Measurements from ENCODE around the gene BEST1.
A peak's percentile ranks its signal among the peaks of the same experiment; 100 is the strongest.

The BEST1 gene

DNA sequence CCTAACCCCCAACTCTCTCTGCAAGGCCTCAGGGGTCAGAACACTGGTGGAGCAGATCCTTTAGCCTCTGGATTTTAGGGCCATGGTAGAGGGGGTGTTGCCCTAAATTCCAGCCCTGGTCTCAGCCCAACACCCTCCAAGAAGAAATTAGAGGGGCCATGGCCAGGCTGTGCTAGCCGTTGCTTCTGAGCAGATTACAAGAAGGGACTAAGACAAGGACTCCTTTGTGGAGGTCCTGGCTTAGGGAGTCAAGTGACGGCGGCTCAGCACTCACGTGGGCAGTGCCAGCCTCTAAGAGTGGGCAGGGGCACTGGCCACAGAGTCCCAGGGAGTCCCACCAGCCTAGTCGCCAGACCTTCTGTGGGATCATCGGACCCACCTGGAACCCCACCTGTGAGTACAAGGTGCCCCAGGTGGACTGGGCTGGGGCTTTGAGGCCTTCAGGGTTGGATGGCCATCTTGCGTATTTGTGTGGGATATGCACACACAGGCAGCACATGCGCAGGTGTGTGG, at the start of gene BEST1:
BEST1 (plus strand) TSS at position 317 of the 513 bp plus-strand sequence. CDS start 1,456 bp downstream, outside the sequence.
- DNase-seq, result no peak

DNA sequence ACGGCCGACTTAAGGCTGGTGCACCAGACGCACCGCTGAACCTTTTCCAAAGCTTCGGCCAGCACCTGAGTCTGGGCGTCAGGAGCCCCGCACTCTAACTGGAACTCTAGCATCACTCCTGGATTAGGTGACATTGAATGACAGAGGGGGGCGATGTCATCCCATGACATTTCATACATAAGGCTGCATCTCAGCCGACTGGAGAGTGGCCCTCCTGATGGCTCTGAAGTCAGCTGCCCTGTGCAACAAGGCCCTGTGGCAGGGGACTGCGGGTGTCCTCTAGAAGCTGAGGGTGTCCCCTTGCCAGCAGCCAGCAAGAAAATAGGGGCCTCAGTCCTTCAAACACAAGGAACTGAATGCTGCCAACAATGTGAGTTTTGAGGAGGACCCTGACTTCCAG, 48.8 kb upstream of the BEST1 start:
- no peak for DNase-seq

DNA sequence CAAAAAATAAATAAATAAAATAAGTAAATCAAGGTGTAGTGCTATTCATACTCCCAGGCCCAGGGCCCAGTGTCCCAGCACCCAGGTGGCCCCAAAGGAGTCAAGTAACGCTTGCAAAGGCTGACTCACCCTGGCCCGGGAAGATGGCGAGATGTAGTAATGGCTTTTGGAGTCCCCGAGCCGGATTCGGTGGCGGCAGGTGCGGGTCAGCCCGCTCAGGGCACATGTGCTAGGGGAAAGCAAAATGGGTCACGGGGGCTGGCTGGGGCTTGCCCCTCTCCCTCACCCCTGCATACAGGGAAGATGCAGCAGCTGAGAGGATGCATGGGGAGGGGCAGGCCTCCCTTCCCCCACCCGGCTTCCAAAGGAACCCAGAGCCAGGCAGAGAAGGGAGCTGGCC, 47.8 kb upstream of the BEST1 start:
- DNase-seq, result no peak

DNA sequence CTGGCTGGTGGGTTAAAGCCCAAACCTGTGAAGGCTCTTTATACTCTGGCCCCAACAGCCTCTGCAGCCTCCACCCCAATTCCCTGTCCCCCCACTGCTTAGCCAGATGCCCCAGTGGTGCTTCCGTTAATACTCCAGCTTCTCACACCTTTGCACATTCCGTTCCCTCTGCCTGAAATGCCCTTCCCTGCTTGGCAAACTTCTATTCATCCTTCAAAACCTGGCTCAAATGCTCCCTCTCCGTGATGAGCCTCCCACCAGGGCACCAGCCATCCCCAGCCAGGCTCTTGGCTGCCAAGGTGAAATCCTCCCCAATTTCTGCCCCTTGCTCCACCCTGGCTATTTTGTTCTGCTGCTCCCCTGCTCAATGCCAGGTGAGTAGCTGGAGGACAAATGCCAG, 46.3 kb upstream of the BEST1 start:
- DNase-seq, result no peak

DNA sequence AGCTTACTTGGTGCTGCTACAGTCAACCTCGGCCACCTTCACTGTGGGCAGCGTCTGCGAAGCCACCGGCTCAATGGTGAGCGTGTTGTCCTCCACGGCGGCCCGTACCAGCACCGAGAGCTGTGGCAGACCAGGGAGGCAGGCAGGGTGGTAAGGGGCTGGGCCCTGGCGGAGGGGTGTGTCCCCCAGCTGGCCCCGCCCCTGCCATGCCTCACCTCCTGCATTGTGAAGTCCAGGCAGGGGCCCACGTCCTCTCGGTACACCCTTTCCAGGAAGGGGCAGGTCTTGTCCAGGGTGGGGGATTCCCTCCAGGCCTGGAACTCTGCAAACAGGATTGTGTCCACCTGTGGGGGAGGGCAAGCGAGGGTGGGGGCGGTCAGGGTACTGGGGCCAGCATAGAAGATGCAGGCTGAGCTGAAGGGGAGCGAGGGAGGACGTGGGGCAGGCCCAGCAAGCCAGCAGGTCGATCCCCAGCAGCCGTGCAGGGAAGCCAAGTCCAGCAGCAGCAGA, 45.6 kb upstream of the BEST1 start:
- no peak for DNase-seq

DNA sequence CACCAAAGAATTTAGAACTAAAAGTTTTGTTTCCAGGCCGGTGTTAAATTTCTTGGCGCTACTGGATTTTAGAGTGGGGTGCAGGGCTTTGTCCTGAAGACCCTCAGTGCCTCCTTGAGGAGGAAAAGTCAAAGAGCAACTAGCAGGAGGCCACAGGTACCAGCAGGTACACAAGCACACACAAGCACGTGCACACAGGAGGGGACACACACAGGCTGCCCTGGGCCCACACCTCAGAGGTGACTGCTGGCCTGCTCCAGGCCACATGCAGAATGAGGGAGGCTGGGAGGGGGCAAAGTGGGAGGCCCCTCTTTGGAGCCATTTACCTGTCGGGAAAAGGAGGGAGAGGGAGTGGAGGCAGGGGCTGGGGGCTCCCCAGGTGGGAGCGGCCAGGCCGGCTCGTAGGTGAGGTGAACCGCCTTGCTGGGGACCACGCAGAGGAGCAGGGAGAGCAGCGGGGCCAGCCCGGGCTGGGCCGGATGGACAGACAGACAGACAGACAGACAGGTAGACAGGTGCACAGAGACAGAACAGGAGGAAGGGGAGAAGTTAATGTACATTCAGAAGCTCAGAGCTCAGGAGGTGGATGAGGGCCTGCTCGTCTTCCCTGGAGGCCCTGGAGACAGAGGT, 45.0 kb upstream of the BEST1 start:
- DNase-seq, result no peak

DNA sequence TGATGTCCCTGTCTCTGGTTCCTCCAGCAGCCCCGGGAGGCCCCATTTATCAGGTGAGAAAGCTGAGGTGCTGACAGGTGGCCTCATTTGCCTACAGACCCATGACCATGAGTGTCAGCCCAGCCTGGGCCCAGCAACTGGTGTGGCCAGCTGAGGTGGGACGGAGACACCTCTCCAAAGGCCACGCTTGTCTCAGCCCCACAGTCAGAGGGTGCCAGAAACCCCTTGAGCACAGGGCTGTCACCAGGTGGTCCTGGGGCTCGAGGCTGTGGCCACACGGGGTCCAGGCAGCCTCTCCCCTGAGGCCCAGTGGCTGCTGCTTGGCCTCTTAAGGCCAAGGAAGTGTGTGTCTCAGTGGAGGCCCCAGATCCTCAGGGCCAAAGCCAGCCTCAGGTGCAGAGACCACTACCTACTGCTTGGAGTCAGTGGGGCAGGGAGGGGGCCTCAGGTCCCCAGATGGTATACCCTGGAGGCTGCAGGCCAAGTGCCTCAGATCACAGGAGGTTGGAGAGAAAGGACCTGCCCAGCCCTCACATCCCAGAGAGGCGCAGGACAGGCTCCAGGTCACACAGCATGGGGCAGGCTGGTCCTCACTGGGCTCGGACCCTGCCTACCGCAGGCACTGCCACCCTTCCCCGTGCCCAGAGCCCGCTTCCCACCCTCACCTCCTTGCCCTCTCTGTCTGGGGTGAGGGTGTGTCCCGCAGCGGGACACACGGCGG, 44.2 kb upstream of the BEST1 start:
- no peak for DNase-seq

DNA sequence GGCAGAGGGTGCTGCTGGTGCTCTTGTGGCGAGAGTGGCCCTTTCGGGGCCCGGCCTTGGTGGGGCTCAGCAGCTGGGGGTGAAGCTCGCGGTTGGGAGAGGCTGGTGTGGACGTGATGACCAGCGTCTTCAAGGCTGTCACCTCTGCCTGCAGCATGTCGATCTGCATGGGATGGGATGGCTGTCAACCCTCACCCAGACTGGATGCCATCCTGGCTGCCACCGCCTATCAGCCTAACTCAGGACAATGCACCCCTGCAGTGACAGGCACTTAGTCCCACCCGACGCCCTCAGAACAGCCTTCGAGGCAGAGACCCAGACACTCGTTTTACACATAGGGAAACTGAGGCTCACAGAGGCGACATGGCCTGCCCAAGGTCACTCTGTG, 43.6 kb upstream of the BEST1 start:
- no peak for DNase-seq

DNA sequence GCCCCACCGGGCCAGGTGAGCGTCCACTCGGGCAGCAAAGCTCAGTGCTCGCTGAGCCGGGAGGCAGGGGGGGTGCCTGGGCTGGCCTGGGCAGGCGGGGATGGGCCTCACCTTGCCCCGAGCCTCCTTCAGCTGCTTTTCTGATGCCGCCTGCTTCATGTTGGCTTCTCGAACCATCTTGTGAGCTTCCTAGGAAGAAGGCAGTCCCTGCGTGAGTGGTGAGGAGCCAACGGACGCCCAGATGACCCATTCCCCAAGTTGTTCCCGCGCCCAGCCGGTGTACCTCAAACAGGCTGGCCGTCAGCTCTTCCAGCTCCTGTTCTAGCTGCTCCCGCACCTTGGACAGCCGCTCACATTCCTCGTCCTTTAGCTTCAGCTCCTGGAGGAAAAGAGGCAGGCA, 42.9 kb upstream of the BEST1 start:
- no peak for DNase-seq

DNA sequence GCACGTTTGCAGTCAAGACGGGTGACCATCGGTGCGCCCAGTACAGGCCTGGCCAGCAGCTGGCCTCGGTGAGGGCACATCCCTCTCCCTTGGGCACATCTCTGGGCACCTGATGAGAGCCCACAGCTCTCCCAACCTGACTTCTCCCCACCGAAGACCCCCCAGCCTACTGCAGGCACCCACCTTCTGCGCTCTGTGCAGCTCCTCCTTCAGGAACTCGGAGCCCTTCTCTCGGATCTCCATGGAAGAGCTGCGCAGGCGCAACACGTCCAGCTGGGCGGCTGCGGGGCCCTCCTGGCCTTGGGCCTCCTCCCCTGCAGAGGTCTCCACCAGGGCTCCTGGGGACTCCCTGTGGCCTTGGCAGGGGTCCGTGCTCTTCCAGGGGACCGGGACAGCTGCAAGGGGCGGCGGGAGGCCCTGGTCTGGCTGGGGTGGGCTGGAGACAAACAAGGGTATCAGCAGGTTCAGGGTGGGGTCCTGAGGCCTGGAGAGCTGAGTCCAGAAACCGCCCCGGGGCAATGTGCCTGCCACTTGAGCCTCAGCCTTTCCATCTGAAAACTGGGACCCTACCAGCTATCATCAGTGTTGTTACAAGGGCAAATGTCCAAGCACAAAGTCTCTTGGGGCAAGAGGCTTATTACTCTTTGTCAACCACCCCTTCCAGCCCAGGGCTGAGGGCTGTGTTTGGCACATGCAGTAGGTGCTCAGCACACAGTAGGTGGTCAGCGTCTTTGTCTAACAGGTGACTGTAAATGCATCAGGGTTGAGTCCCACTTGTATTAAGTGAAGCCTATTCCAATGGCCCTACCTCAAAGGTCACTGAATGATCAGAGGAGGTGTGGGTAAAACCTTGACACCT, 42.1 kb upstream of the BEST1 start:
- no peak for DNase-seq

DNA sequence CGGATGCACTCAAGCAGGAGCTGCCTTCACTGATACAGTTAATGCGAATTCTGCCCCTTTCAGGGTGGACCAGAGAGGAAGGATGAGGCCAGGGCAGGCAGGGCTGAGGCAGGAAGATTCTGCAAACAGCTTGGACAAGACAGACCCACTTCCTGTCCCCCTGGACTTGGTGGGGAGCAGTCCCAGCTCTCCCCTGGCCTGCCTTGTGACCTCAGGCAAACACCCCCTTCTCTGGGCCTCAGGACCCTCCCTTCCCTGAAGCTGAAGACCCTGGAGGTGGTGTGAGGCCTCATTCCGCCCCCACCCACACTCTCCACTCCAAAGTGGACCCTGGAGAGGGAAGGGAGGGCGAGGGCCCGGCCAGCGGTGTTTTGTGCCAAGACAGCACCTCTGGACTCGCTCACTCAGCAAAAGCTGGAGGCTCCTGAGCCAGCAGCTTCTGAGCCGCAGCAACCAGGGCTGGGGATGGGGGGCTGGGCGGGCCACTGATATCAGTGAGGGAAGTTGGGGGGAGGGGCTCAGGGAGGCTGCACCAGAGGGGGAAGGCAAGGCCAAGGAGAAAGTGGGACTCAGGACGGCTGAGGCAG, 41.3 kb upstream of the BEST1 start:
- DNase-seq, result peak; percentile 98

DNA sequence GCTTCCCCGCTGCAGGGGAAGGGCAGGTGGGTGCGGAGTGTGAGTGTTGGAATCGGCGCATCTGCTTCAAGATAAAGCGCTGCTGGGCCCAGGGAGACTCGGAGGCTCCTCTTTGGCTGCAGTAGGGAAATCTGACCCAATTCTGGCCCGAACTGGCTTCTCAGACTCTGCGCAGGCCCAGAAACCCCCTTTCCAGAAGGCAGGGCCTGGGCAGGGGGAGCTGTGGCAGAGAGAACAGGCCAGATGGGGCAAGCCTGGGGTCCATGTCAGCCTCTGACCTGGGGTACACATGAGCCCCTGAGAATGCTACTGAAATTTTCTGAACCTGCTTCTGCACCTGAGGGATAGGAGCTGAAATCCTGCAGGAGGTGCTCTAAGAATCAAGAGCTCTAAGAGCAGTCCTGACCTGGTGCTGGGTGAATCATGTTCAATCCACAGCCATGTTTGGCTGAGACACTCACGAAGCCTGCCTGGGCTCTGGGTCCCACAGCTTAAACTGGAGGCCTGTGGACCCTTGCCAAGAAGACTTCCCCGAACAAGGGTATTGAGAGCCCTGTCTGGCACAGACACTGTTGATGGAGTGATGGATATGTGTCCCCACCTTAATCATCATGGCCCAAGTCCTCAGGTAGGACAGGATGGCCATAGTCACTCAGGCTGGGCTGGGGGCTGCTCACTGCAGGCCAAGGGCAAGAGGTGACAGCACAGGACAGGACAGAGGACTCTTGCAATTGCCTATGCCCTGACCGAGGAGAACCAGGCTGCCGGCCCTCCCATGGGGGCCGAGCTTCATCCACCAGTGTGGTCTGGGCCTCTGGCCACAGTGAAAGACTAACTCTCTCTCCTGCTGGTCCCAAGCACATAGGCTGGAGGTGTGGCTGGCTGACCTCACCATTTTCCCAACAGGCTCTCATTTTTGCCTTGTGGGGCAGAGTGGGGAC, 39.7 kb upstream of the BEST1 start:
- no peak for DNase-seq

DNA sequence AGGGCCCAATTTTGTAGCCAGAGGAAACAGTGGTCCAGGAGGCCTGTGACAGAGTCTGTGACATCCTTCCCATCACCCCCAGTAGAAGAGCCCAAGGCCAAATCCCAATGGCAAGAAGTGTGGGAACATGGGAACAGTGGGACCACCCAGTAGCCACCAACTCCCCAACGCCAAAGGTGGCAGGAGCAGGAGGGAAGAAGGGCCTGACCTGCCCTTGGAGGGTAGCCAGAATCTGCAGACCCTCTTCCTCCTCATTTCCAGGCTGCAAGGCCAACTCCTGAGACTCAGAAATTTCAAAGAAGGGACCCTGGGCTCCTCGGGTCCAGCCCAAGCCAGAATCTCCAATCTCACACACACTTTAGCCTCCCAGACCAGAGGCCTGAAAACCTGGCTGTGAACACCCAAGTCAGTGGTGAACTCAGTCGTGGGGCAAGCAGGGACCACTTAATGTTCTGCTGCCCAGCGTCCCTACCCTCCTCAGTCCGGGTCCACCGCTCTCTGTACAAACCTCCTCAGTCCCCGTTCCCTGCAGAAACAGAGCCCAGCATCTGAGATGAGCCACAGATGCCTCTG, 38.9 kb upstream of the BEST1 start:
- no peak for DNase-seq

DNA sequence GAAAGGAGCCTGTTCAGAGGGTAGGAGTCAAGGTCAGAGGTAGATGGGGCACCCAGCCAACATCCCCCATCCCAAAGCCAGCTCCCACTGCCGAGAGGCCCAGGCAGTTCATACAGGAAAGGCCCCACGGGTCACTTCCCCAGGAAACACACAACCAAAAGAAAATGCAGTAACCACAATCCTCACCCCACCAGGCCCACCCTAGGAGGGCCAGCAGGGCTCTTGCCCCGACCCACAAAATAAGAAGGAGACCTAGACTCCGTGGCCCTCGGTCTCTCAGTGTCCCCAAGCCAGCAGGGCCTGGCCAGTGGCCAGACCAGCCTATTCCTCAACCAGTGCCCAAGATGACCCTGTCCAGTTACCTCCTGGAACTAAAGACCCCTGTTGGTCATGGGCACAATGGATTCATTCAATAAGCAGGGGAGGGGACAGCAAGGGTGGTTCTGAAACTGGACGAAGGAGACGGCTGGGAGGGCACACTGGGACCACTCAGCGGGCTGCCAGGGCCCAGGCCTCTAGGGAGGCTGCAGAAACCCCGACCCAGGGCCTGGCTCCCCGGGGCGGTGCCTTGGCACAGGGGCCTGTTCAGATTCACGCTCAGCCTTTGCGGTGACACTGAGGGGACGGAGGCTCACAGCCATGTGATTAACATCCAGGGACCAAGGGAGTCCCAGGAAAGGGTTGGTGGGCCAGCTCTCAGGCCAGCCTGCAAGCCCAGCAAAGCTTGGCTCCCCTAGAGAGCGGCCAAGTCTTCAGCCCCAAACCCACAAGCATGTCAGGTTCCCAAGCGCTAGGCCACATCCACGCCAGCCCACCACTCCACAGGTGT, 38.2 kb upstream of the BEST1 start:
- DNase-seq, result no peak

DNA sequence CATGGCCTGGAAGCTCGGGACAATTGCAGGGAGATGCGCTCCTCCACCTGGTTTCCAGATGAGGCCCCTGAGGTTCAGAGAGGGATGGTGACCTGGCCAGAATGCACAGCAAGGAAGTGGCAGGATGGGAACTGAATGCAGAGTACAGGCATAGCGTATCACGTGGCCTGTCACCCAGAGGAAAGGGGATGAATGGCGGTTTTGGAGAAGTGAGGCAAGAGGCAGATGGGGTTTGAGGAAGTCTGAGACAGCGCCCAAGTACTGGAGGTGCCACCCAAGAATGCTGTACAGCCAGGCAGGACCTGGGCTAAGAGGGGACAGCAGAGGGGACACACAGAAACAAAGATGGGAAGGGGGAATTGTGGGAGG, 37.6 kb upstream of the BEST1 start:
- no peak for DNase-seq

DNA sequence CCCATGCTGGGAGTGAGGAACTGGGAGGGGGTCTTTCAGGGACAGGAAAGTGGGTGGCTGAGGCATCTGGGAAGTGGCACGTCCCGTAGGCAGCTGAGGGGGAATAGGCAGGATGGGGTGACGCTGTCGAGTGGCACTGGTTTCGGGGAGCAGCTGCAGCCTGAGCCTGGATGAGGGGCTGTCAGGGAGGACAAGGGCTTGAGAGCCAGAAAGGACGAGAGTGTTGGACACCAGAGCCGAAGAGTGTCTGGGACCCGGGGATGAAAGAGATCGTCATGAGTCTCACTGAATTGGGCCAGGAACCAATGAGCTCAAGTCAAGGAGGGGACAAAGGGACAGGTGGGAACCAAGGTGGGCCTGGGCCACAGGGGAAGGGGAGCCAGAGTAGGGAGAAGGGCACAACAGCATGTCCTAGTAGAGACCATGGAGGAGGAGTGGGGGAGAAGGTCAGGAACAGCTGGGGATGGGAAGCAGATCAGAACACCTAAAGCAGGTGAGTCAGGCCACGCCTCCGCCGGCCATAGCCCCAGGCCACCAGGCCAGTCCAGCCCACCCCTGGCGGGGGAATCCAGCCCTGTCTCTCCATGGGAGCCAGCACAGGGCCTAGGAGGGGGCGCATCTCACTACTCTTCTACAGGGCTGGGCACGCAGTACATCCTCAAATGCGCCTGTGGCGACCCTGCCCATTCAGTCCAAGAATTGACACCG, 37.0 kb upstream of the BEST1 start:
- DNase-seq, result no peak

DNA sequence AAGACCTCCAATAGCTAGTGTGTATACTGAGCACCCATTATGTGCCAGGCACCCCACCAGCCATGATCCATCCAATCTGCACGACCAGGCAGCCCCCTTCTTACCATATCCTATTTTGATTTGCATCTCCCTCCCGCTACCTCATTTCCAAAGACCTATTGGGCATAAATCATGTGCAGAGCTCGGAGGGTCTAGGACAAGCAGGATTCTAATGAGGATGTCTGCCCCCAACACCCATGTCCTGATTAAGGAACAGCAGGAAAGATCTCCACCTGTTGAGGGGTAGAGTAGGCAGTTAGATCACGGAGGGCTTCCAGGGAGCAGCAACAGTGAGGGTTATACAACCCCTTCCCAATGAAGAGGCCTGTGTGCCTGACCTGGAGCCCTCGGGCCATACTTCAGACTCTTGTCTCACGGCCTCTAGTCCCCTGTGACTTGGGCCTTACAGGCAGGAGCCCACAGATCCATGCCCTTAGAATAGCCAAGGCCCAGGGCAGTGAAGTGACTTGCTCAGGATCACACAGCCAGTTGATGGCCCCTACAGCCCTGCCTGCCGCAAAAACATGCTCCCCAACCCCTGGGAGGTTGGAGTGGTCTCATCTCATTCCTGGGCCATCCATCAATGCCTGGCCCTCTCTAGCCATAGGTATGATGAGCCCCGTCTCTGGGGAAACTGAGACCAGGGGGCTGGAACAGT, 36.3 kb upstream of the BEST1 start:
- no peak for DNase-seq

DNA sequence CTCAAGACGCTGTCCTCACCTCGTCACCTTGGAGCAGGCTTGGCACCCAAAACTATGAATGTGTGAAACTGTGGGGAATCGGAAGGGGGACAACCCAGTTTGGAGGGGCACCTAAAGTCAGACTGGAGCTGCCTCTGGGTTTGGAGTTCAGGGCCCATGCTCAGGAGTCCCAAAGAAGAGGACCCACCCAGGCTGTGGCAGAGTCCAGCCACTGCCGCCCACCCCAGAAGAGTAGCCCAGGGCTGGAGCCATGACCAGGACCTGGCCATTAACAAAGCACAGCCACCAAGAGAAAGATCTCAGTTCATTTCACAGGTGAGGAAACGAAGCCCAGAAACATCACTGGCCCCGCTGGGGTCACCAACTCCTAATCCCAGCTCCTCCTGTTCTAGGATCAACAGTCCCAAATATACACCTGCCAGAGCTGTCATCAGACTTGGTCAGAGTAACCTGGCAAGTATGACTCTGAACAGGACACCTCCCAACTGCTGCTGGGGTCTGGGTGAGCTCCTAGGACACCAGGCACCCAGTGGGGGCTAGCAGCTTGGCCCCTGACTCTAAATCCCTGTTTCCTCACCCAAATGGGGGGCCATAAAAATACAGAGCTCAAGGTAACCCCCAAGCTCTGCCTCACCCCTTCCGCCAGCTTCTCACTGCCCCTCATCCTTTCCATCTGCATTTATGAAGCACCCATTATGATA, 35.5 kb upstream of the BEST1 start:
- no peak for DNase-seq

All from RPMI8226 (cell line).